Neuronal stem cell (in vitro differentiated cells): ENCODE results near the gene REC8.

Experiments
- DNase-seq: peaks from one replicate; pipeline ENCODE4 v3.0.0-alpha.2; 2013; ENCODE audit warnings: low spot score
- H2AFZ ChIP-seq: one replicate; pipeline ENCODE4 v1.6.1; 2013; ENCODE audit warnings: mild to moderate bottlenecking, low read length, inconsistent platforms
- H2AK5ac ChIP-seq: 2 replicates; pipeline ENCODE4 v1.6.1; 2013; ENCODE audit warnings: low read depth, mild to moderate bottlenecking, inconsistent platforms, low read length, moderate library complexity, mixed read lengths
- H2BK120ac ChIP-seq: 2 replicates; pipeline ENCODE4 v1.6.1; 2013; ENCODE audit warnings: low read depth, mild to moderate bottlenecking, inconsistent platforms, low read length, moderate library complexity, mixed read lengths
- H2BK12ac ChIP-seq: one replicate; pipeline ENCODE4 v1.6.1; 2013; ENCODE audit warnings: low read length, inconsistent platforms
- H2BK15ac ChIP-seq: 2 replicates; pipeline ENCODE4 v1.6.1; 2013; ENCODE audit warnings: mild to moderate bottlenecking, low read length, inconsistent platforms, mixed read lengths
- H2BK5ac ChIP-seq: one replicate; pipeline ENCODE4 v1.6.1; 2013; ENCODE audit warnings: inconsistent platforms, mild to moderate bottlenecking, low read length, moderate library complexity
- H3K14ac ChIP-seq: one replicate; pipeline ENCODE4 v1.6.1; 2013; ENCODE audit warnings: low read length, inconsistent platforms
- H3K18ac ChIP-seq: 2 replicates; pipeline ENCODE4 v1.6.1; 2013; ENCODE audit warnings: low read length, inconsistent platforms
- H3K23ac ChIP-seq: 2 replicates; pipeline ENCODE4 v1.6.1; 2013; ENCODE audit warnings: low read depth, mild to moderate bottlenecking, mixed read lengths, low read length, inconsistent platforms; ENCODE audit not compliant: poor library complexity
- H3K27ac ChIP-seq: replicated peaks from 3 replicates; pipeline ENCODE4 v1.5.1; 2013; ENCODE audit warnings: low read length, inconsistent platforms
- H3K27me3 ChIP-seq, 3 experiments: 2 replicates each; pipeline ENCODE4 v1.6.1; 2013; ENCODE audit warnings: low read length in 3 of 3, mild to moderate bottlenecking in 2 of 3, inconsistent platforms in 1 of 3, low read depth in 1 of 3, mixed read lengths in 1 of 3, moderate library complexity in 1 of 3; ENCODE audit not compliant: control insufficient read depth in 3 of 3, insufficient read depth in 3 of 3
- H3K36me3 ChIP-seq, 2 donors: replicated peaks in 1 of 2; 2 replicates each; pipeline ENCODE4 v1.6.1; 2013; ENCODE audit warnings: low read length in 2 of 2; ENCODE audit not compliant: control insufficient read depth in 2 of 2, insufficient read depth in 2 of 2
- H3K4ac ChIP-seq: 2 replicates; pipeline ENCODE4 v1.6.1; 2013; ENCODE audit warnings: inconsistent platforms, mild to moderate bottlenecking, low read length, moderate library complexity
- H3K4me1 ChIP-seq, 2 donors: 1 replicate in 1 of 2; 2 replicates in 1 of 2; pipeline ENCODE4 v1.6.1; 2013; ENCODE audit warnings: low read length in 2 of 2, low read depth in 1 of 2; ENCODE audit not compliant: control insufficient read depth in 2 of 2, insufficient read depth in 1 of 2
- H3K4me2 ChIP-seq: one replicate; pipeline ENCODE4 v1.6.1; 2013; ENCODE audit warnings: mild to moderate bottlenecking, low read length, inconsistent platforms; ENCODE audit not compliant: insufficient read depth, poor library complexity, severe bottlenecking
- H3K4me3 ChIP-seq, 2 donors: 2 replicates each; pipeline ENCODE4 v1.5.1; 2013; ENCODE audit warnings: low read length in 2 of 2, mild to moderate bottlenecking in 2 of 2, inconsistent platforms in 1 of 2, moderate library complexity in 1 of 2
- H3K79me1 ChIP-seq: one replicate; pipeline ENCODE4 v1.6.1; 2013; ENCODE audit warnings: low read depth, mild to moderate bottlenecking, inconsistent platforms, low read length, moderate library complexity
- H3K9ac ChIP-seq: one replicate; pipeline ENCODE4 v1.6.1; 2013; ENCODE audit warnings: mild to moderate bottlenecking, low read depth, low read length, inconsistent platforms; ENCODE audit not compliant: poor library complexity
- H3K9me3 ChIP-seq, 2 donors: replicated peaks in 1 of 2; 2 replicates each; pipeline versions ENCODE3 to v1.6.1; 2013; ENCODE audit warnings: low read length in 2 of 2, mild to moderate bottlenecking in 2 of 2, inconsistent platforms in 1 of 2, low read depth in 1 of 2, mixed read lengths in 1 of 2, moderate library complexity in 1 of 2; ENCODE audit not compliant: control insufficient read depth in 2 of 2, insufficient read depth in 1 of 2
- H4K8ac ChIP-seq: one replicate; pipeline ENCODE4 v1.6.1; 2013; ENCODE audit warnings: low read depth, mild to moderate bottlenecking, inconsistent platforms, low read length, moderate library complexity
- H4K91ac ChIP-seq: one replicate; pipeline ENCODE4 v1.6.1; 2013; ENCODE audit warnings: low read length, low read depth, mild to moderate bottlenecking, inconsistent platforms; ENCODE audit not compliant: poor library complexity
- WGBS, 2 donors: extraction: QIAGEN DNeasy Blood & Tissue Kit; methylation state at CpG; one replicate each; pipeline ENCODE4 v1.1.7; 2013; ENCODE audit warnings: missing lambda C conversion rate in 2 of 2, mixed read lengths in 1 of 2; ENCODE audit not compliant: insufficient read length in 2 of 2, insufficient replicate concordance in 1 of 2; ENCODE audit errors: extremely low coverage in 2 of 2; 5-methylcytosine and 5-hydroxymethylcytosine counted together

Gene REC8

DNA sequence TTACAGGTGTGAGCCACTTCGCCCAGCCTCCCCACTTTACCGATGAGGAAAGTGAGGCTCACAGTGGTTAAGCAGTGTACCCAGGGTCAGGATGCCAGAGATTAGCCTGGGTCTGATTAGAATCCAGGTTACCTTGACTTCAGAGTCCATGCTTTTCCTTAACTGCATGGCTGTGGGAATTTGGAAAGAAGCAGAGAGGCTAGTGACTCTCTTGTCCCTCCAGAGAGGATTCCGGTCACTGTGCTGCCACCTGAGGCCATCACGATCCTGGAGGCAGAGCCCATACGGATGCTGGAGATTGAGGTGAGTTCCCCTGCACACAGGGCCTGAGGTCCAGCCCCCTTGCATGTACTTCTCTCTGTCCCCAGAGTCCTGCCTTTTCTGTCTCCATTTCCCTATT, 4.7 kb downstream of the REC8 start:
- H3K23ac ChIP-seq, result no peak overlapping the region
- H3K9ac ChIP-seq, result no peak overlapping the region
- H4K8ac ChIP-seq, result no peak overlapping the region
- peaks cover 14% of the 10 kb centered on the region for H3K79me1 ChIP-seq
- no peak overlapping the region for H2BK12ac ChIP-seq
- no peak overlapping the region for H3K4ac ChIP-seq
- no peak overlapping the region for H2BK15ac ChIP-seq
- no peak overlapping the region for H2AFZ ChIP-seq
- no peak overlapping the region for H2AK5ac ChIP-seq
- no CpG with 5 or more reads among the region's 5 CpGs for WGBS, 2 donors
- peak overlapping the region; percentile 17 for H3K27ac ChIP-seq
- H4K91ac ChIP-seq, result no peak overlapping the region
- H2BK120ac ChIP-seq, result no peak overlapping the region
- DNase-seq, result no peak
- H3K18ac ChIP-seq, result no peak overlapping the region
- H3K27me3 ChIP-seq, result no peaks in the 10 kb centered on the region
- no peaks in the 10 kb centered on the region for H3K9me3 ChIP-seq
- no peak overlapping the region for H2BK5ac ChIP-seq
- H3K4me1 ChIP-seq, result peaks cover 0 to 8% of the 10 kb centered on the region in 2 donors
- H3K36me3 ChIP-seq, result peaks cover 45 to 60% of the 10 kb centered on the region in 2 donors
- H3K4me3 ChIP-seq, result no peak overlapping the region
- no peak overlapping the region for H3K4me2 ChIP-seq
- H3K14ac ChIP-seq, result no peak overlapping the region

- no peak overlapping the region for H2AFZ ChIP-seq
- H3K9me3 ChIP-seq, result no peaks in the 10 kb centered on the region
Observed at GRCh38 chr14:24177041-24177825, 5.4 kb downstream of the REC8 start.

DNA sequence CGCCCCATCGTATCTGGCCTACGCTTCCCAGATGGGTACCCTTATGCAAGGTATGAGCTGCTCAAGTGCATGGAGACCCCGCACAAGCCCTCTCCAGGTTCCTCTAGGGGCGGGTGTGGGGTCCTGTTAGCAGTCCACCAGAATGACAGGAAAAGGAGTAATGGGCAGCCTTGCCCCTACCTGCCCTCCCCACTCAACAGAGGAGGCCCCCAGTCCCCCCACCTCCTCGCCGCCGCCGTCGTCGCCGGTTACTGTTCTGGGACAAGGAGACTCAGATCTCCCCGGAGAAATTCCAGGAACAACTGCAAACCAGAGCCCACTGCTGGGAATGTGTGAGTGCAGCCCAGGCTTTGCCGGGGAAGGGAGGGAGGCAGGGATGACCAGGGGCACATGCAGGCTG, 6.0 kb downstream of the REC8 start:
- no peak overlapping the region for H3K9ac ChIP-seq
- no peaks in the 10 kb centered on the region for H3K9me3 ChIP-seq
- no peak overlapping the region for H2AK5ac ChIP-seq
- H2AFZ ChIP-seq, result no peak overlapping the region
- no peak overlapping the region for H3K23ac ChIP-seq
- no peak overlapping the region for H3K27ac ChIP-seq
- H4K8ac ChIP-seq, result peak overlapping the region; percentile 17
- H3K27me3 ChIP-seq, result no peaks in the 10 kb centered on the region
- H3K14ac ChIP-seq, result no peak overlapping the region
- no peak overlapping the region for H3K4me2 ChIP-seq
- H2BK15ac ChIP-seq, result no peak overlapping the region
- no peak for DNase-seq
- H3K4me1 ChIP-seq, result peaks cover 0 to 3% of the 10 kb centered on the region in 2 donors
- peak overlapping the region; percentile 39 for H2BK5ac ChIP-seq
- H3K18ac ChIP-seq, result no peak overlapping the region
- H3K36me3 ChIP-seq, result peaks cover 58 to 70% of the 10 kb centered on the region in 2 donors
- no peak overlapping the region for H3K4me3 ChIP-seq
- no CpG with 5 or more reads among the region's 14 CpGs for WGBS, 2 donors
- H3K79me1 ChIP-seq, result peaks cover 6% of the 10 kb centered on the region
- no peak overlapping the region for H4K91ac ChIP-seq
- H3K4ac ChIP-seq, result no peak overlapping the region
- no peak overlapping the region for H2BK120ac ChIP-seq
- H2BK12ac ChIP-seq, result no peak overlapping the region

More at GRCh38 chr14:24177041-24177825, 5.4 kb downstream of the REC8 start:
- Histone ChIP-seq H3K23ac (no peak overlapping the region), H3K4ac (no peak overlapping the region), H4K91ac (no peak overlapping the region), H3K4me2 (no peak overlapping the region), H3K18ac (no peak overlapping the region), H3K27me3 (no peaks in the 10 kb centered on the region), H3K36me3 (peaks cover 51 to 64% of the 10 kb centered on the region in 2 donors), H2BK15ac (no peak overlapping the region), H2BK12ac (no peak overlapping the region), H3K9ac (no peak overlapping the region), H4K8ac (no peak overlapping the region), H3K14ac (no peak overlapping the region), H3K27ac (no peak overlapping the region), H2BK120ac (no peak overlapping the region), H2AK5ac (no peak overlapping the region), H3K4me1 (peaks cover 0 to 7% of the 10 kb centered on the region in 2 donors), H2BK5ac (peak overlapping the region; percentile 39), H3K4me3 (no peak overlapping the region), H3K79me1 (peaks cover 11% of the 10 kb centered on the region)
- WGBS, 2 donors, result no CpG with 5 or more reads among the region's 12 CpGs
- no peak for DNase-seq

DNA sequence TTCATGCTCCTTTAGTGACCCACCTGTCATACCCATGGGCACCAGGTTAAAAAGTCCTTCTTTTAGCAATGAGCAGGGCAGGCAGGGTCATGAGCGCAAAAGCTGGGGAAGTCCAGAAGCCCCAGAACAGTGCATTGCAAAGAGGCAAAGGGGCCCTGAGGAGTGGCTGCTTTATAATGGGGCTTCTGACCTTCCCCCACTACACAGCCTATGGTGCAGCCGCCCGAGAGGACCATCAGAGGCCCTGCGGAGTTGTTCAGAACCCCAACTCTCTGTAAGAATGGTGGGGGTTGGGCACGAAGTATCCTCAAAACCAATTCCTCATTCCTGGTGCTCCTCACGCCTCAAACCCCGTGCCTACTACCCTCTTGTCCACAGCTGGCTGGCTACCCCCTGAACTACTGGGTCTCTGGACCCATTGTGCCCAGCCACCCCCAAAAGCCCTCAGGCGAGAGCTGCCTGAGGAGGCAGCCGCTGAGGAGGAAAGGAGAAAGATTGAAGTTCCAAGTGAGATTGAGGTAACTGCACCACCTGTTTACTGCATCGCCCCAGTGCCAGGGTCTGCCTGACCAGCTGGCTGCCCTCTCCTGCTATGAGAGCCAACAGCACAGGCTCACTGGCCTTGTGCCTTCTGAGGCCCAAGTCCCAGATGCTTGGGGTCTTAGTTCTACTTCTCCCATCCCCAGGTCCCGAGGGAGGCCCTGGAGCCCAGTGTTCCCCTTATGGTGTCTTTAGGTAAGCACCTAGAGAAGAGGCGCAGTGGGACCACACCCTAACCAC, 6.7 kb downstream of the REC8 start:
- H3K36me3 ChIP-seq, result peaks cover 65 to 69% of the 10 kb centered on the region in 2 donors

More for the DNA sequence above, 6.7 kb downstream of the REC8 start:
- no peak overlapping the region for H3K9ac ChIP-seq
- peak overlapping the region; percentile 66 for H2BK5ac ChIP-seq
- no peak overlapping the region for H2AFZ ChIP-seq
- no peak overlapping the region for H4K91ac ChIP-seq
- no peak overlapping the region for H2BK12ac ChIP-seq
- no peaks in the 10 kb centered on the region for H3K27me3 ChIP-seq
- H2BK120ac ChIP-seq, result no peak overlapping the region
- no peak overlapping the region for H2BK15ac ChIP-seq
- H3K9me3 ChIP-seq, result no peaks in the 10 kb centered on the region
- H2AK5ac ChIP-seq, result no peak overlapping the region
- no peaks in the 10 kb centered on the region for H3K4me1 ChIP-seq
- peak overlapping the region; percentile 43 for H3K23ac ChIP-seq
- H3K27ac ChIP-seq, result no peak overlapping the region
- no CpG with 5 or more reads among the region's 12 CpGs for WGBS, 2 donors
- DNase-seq, result no peak
- no peak overlapping the region for H3K4me3 ChIP-seq
- H3K14ac ChIP-seq, result no peak overlapping the region
- H4K8ac ChIP-seq, result no peak overlapping the region
- H3K4me2 ChIP-seq, result no peak overlapping the region
- no peak overlapping the region for H3K4ac ChIP-seq
- H3K18ac ChIP-seq, result no peak overlapping the region
- peaks cover 5% of the 10 kb centered on the region for H3K79me1 ChIP-seq
